Right ventricle myocardium superior (tissue), 1 donor: ENCODE results near the gene AEBP2. TPM values are rescaled to one million over a fixed set of nuclear protein-coding genes. Genes with fewer than 3 reads are reported as not detected.
"Not testable (repeated sequence)": the region's sequence is repeated elsewhere in the genome, so short reads cannot be mapped to it uniquely, and the experiment has no call there.

Experiments
- ATAC-seq: fragments of 200-7000 bp; cut with Tn5 transposase; one replicate; pipeline ENCODE4 v1.9.1; 2020; ENCODE audit warnings: mild to moderate bottlenecking; ENCODE audit not compliant: poor library complexity
- DNase-seq: peaks from one replicate; pipeline ENCODE4 v3.0.0-alpha.2; 2020
- intact Hi-C: fragments of 100-400 bp; cut with DNase I; formaldehyde crosslinking; loops from one replicate; pipeline ENCODE4 v1.11.2; 2022
- long read RNA-seq: library from polyadenylated mRNA; unstranded; transcript quantifications from one replicate; pipeline ENCODE4 v2.0.0, GENCODE V29; 2021
- total RNA-seq: library from RNA; stranded (reverse); fragmentation: NEBNext Ultra II Directional; extraction: Animal tissue kit (Norgen Biotek cat#: 25700); gene quantifications from one replicate; pipeline ENCODE4 v1.2.1, GENCODE V29; 2021
- donor health status: DM: no; HTN: yes; CAD: no; lungs with severe emphysema.

AEBP2 gene, protein sequence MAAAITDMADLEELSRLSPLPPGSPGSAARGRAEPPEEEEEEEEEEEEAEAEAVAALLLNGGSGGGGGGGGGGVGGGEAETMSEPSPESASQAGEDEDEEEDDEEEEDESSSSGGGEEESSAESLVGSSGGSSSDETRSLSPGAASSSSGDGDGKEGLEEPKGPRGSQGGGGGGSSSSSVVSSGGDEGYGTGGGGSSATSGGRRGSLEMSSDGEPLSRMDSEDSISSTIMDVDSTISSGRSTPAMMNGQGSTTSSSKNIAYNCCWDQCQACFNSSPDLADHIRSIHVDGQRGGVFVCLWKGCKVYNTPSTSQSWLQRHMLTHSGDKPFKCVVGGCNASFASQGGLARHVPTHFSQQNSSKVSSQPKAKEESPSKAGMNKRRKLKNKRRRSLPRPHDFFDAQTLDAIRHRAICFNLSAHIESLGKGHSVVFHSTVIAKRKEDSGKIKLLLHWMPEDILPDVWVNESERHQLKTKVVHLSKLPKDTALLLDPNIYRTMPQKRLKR
- 27.5 TPM for total RNA-seq
- long read RNA-seq, full-length matches to known transcripts = 14 of 22 reads
- long read RNA-seq, partial matches to known transcripts = 1 of 22 reads
- long read RNA-seq, other reads (novel, unspliced or antisense) = 7 of 22 reads

DNA sequence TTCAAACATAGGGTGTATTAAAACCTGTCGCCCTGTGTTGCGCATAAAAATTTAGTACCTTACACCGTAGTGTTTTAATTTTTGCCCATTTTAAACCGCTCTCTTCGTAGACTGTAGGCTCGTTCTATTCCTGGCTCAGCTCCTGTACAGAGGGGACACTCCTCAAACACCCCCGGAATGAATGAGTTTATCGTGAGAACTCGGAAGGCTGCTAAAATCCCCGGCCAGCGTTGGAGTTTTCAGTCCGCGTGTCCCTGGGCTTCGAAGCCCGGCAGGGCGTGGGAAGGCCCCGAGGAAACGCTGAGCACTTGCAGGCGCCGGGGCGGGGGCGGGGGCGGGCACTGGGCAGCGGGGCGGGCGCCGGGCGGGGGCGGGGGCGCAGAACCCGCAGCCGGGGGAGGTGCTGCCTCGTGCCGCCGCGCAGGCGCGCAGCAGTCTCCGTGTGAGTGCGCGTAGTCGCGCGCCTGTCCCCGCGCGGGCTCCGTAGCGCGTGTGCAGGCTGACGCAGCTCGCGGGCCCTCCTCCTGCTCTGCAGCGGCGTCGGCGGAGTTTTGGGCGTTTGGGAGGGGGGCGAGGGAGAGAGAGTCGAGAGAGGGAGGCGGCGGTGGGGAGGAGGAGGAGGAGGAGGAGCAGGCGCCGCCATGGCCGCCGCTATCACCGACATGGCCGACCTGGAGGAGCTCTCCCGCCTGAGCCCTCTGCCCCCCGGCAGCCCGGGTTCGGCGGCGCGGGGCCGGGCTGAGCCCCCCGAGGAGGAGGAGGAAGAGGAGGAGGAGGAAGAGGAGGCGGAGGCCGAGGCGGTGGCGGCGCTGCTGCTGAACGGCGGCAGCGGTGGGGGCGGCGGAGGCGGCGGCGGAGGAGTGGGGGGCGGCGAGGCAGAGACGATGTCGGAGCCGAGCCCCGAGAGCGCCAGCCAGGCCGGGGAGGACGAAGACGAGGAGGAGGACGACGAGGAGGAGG is at the start of gene AEBP2:
Gene AEBP2, plus strand, starts transcription at position 434 of the 960 bp plus-strand sequence. Its CDS starts 208 bp downstream, at position 642.
- intact Hi-C loops = no loop called here
- ATAC-seq (peak; percentile 96), DNase-seq (peak; percentile 96)

DNA sequence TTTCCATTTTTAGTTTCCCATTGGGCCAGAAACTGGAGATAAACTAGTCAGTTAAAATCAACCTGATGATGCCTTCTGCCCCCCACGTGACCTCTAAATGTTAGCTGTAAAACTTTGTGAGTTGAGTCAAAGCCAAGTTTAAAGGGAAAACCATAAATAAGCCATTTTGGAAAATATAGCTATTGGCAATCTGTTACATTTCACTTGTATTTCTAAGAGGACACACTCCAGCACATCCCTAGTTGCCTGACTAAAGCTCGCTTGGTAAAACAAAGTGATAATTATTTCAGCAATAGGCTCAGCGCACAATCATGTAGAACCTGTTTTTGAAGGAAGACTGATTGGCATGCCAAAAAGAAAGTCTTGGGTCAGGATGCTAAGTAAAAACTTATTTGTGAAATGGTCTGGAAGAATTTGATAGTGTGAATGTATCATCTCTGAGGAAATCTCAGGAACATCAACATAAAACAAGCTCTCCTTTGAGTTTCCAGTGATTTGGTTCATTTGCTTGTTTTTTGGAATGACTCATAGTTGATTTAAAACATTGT is 49.2 kb upstream of the AEBP2 start:
- no peak for ATAC-seq

DNA sequence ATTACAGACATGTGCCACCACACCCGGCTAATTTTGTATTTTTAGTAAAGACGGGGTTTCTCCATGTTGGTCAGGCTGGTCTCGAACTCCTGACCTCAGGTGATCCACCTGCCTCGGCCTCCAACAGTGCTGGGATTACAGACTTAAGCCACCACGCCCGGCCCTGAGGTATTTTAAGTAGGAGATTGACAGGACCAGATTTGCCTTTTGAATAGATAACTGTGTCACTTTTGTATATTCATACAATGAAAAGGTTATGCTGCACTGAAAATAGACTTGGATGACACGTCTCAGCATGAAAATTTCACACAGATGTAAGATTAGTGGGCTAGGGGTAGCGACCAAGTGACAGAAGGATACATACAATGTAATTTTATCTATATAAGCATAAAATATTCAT is 46.6 kb upstream of the AEBP2 start:
- intact Hi-C loops, ATAC-seq, DNase-seq: not testable (repeated sequence)

More for the DNA sequence above, 49.2 kb upstream of the AEBP2 start:
- intact Hi-C loops = no loop called here
- no peak for DNase-seq

DNA sequence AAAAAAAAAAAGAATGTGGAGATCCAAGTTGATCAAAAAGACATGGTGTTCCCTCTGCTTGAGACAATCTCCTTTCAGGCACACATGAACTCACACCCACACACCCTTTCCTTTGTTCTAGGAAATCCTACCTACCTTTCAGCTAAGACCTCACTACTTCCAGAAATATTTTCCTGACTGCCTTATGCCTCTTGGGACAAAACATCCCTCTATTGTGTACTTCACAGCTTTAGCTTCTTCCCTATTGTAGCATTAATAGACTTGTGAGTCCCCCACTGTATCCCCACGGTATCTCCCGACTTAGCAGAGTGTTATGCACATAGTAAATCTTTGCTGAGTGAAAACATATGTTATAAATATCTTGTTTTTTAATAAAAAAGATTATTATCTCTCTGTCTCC is 44.9 kb upstream of the AEBP2 start:
- intact Hi-C loops = no loop called here
- ATAC-seq (peak; percentile 16), DNase-seq (no peak)

DNA sequence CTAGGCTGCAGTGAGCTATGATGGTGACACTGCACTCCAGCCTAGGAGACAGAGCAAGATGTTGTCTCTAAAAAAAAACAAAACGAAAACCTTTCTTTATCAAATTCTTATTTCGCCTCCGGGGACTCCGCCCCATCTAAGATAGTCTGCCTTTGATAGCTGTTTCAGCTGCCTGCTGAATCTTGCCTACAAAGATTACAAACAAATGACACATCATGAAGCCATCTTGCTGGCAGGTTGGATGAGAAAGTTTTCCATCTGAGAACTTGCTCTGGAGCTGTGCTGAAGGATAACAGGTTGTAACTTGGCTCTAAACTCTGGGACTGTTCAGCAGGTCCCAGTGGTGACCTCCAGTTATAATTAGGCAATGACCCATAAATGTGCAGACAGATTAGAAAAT is 41.8 kb upstream of the AEBP2 start:
- peak; percentile 21 for ATAC-seq
- intact Hi-C loops = no loop called here
- no peak for DNase-seq

DNA sequence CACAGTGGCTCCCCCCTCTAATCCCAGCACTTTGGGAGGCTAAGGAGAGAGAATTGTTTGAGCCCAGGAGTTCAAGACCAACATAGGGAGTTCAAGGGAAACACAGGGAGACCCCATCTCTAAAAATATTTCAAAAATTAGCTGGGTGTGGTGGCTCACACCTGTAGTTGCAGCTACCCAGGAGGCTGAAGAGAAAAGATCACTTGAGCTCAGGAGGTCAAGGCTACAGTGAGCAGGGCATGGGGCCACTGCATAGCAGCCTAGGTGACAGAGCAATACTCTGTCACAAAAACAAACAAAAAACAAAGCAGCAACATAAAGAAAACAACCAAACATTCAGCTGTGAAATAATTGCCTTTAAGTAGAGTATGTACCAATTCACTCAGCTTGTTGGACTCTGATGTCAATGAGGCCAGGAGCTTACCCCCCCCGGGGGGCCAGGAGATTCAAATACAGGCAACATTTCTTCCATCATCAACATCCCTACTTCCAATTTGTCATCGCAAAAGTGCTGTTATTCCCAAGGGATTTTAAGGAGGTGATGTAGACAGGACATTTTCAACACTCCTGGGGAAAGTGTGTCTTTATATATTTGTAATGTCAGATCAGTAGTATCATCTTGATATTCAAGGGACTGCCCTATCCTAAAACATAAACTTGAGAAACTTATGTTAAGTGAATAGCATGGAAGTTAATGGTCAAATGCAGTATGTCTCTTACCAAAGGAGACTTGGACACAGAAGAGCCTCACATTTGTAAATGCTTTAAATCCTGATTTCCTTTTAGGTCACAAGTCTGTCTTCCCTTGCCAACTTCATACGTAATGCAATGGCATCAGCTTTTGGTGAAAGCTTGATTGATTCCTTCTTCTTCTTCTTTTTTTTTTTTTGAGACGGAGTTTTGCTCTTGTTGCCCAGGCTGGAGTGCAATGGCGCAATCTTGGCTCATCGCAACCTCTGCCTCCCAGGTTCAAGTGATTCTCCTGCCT is 40.6 kb upstream of the AEBP2 start:
- ATAC-seq (peak; percentile 29), DNase-seq (no peak)
- intact Hi-C loops = no loop called here

DNA sequence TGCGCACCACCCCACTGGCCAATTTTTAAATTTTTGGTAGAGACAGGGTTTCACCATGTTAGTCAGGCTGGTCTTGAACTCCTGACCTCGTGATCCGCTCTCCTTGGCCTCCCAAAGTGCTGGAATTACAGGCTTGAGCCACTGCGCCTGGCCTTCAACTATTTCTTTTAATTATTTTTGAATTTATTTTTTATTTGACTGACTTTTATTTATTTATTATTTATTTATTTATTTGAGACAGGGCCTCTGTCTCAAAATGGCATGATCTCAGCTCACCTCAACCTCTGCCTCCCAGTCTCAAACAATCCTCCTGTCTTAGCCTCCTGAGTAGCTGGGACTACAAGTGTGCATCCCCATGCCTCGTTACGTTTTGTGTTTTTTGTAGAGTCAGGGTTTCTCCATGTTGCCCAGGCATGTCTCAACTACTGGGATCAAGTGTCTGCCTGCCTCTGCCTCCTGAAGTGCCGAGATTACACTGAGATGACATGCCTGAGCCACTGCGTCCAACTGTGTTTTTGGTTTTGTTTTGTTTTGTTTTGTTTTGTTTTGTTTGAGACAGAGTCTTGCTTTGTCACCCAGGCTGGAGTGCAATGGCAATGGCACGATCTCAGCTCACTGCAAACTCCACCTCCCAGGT is 38.5 kb upstream of the AEBP2 start:
- DNase-seq, ATAC-seq, intact Hi-C loops: not testable (repeated sequence)

DNA sequence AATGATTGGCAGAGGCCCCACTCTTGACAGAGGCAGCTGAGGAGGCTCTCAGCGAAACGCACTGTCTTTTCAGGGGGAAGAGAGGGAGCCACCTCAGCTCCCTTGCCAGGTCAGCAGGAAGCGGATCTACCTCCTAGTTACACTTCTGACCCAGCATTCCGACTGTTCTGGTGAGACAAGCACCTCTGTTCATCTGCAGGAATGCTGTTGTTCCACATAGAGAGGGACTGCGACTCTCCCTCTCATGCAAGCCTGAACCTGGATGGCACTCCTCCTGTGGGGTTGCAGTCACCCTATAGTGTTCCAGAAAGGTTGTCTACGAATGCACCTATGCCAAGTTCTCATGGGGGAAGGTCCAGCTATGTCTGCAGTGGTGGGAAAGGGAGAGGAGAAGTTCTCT is 37.1 kb upstream of the AEBP2 start:
- DNase-seq (no peak), ATAC-seq (no peak)
- intact Hi-C loops = no loop called here

DNA sequence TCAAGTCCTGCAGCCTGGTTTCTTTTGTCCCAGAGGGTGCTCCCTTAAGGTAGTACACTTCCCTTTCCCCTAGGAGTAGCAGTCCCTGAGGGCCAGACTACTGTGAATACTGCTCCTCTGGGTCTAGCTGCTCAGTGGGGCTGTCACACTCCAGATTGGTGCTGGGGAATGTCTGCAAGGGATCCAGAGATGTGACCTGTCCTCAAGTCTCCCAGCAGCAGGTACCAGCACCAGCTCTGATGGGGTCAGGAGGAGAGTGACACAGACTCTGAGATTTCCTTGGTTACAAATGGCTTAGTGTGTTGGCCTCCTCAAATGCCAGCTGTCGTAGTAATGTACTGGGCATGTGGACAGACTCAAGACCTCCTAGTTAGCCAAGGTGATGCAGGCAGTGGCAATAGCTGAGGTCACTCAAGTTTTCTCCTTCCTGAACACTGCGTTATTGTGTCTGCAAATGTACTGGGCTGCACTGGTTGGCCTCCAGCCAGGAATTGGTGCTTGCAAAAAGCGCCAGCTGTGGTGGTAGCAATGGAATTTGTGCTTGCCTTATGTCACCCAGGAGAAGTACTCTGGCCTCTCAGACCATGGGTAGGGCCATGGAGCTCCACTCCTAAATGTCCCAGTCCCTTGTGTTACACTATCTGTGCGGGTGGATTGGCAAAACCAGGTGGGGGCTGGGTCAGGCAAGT is 36.4 kb upstream of the AEBP2 start:
- ATAC-seq = peak; percentile 76
- peak; percentile 56 for DNase-seq
- intact Hi-C loops = no loop called here

DNA sequence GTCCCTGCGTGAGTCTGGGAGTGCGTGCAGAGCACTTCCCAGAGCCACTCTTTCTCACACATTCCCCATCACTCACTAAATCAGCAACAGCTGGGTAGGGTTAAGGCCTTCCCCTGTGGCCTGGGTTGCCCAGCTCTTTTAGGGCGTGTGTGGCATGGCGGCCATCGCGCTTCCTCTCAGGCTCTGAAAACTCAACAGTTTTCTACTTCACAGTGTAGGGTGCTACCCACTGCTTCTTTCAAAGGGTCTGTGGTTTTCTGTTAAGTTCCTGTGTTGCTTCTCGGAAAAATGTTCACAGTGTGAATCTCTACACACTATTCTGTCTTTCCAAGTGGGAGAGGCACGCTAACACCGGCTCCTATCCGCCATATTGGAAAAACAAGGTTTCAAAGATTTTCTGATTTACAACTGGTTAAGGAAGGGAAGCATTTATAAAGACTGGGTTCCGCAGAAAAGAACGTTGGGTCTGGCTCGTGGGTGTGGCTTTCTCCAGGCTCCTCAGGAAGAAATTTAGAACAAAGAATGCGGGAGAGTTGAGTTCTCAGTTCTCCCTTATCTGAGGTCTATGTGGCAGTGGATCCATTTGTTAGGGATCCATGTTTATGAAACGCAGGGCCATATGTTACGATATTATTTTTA is 34.9 kb upstream of the AEBP2 start:
- DNase-seq (no peak), ATAC-seq (no peak)
- intact Hi-C loops = no loop called here

DNA sequence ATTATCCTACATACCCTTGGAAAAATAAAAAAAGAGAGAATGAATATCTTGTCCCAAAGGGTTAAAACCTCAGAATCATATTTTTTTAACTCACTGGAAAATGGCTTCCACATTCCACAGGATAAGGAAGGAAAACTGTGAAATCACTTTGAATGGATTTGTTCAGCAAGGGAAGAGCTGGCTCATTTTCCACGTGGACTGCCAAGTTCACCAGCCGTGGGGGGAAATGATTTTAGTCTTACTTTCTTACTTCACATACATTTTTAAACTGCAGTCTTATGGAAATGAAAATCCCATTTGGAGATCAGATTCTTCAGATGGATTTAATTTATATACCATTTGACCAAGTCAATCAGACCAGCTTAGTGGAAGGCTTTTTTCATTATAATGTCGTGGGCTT is 29.9 kb upstream of the AEBP2 start:
- no peak for DNase-seq
- ATAC-seq = no peak
- intact Hi-C loops = no loop called here

DNA sequence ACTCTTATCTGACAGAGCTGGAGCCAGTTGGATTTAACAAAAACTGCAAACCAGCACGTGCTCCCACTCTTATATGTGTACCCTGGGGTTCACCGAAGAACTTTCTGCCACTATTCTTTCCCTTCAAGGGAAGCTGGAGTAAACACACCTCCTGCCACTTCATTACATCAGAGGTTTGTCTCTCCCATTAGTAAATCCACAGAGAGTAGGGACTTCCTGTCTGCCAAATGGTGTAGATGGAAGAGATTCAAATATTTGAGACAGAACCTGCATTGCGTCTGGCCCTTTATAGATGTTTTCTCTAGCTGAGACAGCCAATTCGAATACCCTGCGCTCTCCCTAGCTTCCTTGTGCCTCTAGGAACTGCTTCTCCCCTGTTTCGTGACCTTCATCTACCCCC is 29.1 kb upstream of the AEBP2 start:
- ATAC-seq (peak; percentile 58), DNase-seq (no peak)
- intact Hi-C loops = no loop called here

DNA sequence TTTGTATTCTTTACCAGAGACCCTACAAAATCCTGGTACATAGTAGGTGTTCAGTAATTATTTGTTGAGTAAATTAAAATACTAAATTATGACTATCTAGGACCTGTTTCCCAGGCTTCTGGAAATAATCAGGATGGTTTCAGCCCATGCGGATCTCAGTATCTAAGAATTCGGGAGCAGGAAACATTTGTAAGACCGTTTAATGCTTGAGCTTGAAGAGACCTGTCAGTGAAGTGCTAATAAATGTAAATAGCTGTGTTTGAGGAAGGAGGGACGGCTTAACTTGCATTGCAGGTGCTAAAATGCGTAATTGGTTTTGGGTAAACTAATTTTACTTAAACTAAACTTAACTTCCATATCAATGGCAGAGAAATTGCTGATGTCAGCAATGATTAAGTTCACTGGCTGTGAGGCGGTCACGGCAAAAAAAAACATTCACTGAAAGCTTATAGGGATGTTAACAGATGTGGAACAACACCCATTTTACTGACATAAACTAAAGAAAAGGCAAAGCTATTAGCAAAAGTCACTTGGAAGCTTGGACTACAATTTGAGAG is 28.6 kb upstream of the AEBP2 start:
- DNase-seq (no peak), ATAC-seq (no peak)
- intact Hi-C loops = no loop called here

DNA sequence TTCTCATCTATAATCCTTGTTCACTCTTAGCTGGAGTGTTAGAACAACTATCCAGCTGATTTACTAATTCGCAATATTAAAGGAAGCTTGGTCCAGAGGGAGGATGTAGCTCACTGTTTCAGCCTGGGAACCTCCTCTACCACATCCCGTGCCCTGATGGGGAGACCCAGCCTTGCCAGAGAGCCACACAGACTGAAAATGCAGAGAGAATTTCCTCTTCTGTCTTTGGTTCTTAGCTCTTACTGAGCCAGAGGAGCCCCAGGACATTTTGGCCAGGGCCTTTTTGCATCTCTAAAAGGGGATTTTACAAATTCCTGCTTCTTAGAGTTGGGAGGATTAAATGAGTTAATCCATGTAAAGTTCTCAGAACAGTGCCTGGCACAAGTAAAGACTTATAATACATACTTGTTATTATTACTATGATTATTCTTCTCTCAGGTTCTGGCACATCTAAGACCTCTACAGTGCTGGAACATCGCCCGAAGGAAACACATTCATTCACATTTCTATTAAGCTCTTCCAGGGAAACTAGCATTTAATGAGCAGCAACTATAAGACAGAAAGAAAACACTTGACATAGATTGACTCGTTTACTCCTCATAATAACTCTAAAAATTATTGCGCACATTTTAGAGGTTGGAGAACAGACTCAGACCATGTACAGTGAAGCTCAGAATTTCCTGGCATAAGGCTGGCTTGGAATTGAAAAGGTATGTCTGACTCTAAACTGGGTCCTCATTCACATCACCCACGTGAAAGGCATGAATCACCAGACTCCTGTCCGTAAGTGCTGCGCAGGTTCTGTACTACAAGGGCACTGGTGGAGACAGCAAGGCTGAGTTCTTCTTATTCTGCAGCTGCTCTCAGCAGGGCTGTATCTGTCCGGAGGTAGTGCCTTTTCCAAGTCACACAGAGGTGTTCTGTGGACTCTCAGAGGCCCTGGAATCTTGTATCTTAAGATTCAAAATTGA is 27.8 kb upstream of the AEBP2 start:
- DNase-seq (no peak), ATAC-seq (peak; percentile 31)
- intact Hi-C loops = no loop called here

DNA sequence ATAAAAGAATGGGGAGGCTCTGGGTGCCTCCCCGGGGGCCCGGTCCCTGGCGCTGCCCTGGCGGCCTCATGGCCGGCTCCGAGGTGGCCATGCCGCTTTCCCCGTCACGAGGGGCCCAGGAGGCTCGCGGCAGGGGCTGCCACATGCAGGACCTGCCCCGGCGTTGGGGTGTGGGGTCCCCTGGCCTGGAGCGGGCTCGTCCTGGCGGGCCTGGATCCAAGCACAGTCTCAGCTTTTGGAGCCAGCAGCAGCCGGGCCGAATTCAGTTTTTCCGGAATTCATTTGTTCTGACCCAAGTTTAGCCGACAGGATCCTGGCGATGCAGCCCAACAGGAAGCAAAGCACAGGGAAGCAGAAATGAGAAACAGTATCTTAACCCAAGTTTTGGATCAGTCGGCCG is 26.4 kb upstream of the AEBP2 start:
- no peak for DNase-seq
- ATAC-seq = no peak
- intact Hi-C loops = no loop called here
